GM12874 (cell line): ENCODE data around the gene NBAS.

ENCODE experiments used
- CTCF ChIP-seq: IDR thresholded peaks from 2 replicates; pipeline ENCODE4 v1.5.1; 2011; ENCODE audit warnings: low read depth, mild to moderate bottlenecking, control low read depth, low read length, moderate library complexity; ENCODE audit not compliant: insufficient read depth

Gene NBAS

GRCh38 chr2:15584767-15585469 is 23.8 kb upstream of the NBAS start:
- no peak for TF ChIP-seq CTCF

- TF ChIP-seq CTCF, result no peak
Measured at GRCh38 chr2:15584316-15584715, 23.2 kb upstream of the NBAS start.

GRCh38 chr2:15583826-15584225 is 22.7 kb upstream of the NBAS start:
- TF ChIP-seq CTCF, result no peak

GRCh38 chr2:15582710-15583357 is 21.7 kb upstream of the NBAS start:
- TF ChIP-seq CTCF, result no peak

GRCh38 chr2:15580451-15580850 is 19.3 kb upstream of the NBAS start:
- TF ChIP-seq CTCF, result no peak

- TF ChIP-seq CTCF, result no peak
Measured at GRCh38 chr2:15579641-15580040, 18.5 kb upstream of the NBAS start.

- TF ChIP-seq CTCF, result peak; percentile 82
Measured at GRCh38 chr2:15577071-15577735, 16.1 kb upstream of the NBAS start.
